T-cell (primary cell): ENCODE data around the gene RETSAT. TPM values are rescaled to one million over a fixed set of nuclear protein-coding genes. Genes with fewer than 3 reads are reported as not detected.
"Not testable (repeated sequence)": the region's sequence is repeated elsewhere in the genome, so short reads cannot be mapped to it uniquely, and the experiment has no call there.

Experiments
- ATAC-seq, 4 experiments: fragments of 200-7000 bp in 3 of 4; fragments of 150-1000 bp in 1 of 4; cut with Tn5 transposase; replicated peaks in 1 of 4; 1 replicate in 3 of 4; 2 replicates in 1 of 4; pipeline ENCODE4 v1.10.0; 2021; ENCODE audit warnings: moderate library complexity in 3 of 4, mild to moderate bottlenecking in 2 of 4, moderate number of reproducible peaks in 1 of 4
- CTCF ChIA-PET, 2 donors: fragments of 300-600 bp; sonication (Branson Sonifier 250); formaldehyde crosslinking; loops; one replicate each; lab custom pipeline; 2022; ENCODE audit warnings: antibody characterized with exemption in 2 of 2; lab: Charles Lee
- POLR2A ChIA-PET, 2 donors: fragments of 300-600 bp; sonication (Branson Sonifier 250); formaldehyde crosslinking; loops; one replicate each; lab custom pipeline; 2022; ENCODE audit warnings: antibody characterized with exemption in 2 of 2; lab: Charles Lee
- DNase-seq, 35 experiments: peaks; one replicate each; pipeline versions ENCODE4 v3.0.0 to v3.0.0-alpha.2; 2013 to 2023
- H3K27ac ChIP-seq: one replicate; pipeline ENCODE4 v1.5.1; 2013; ENCODE audit warnings: low read length
- H3K27me3 ChIP-seq, 2 experiments: replicated peaks in 1 of 2; 1 replicate in 1 of 2; 2 replicates in 1 of 2; pipeline versions ENCODE4 v1.6.1 to v1.7.0; 2013; ENCODE audit warnings: low read length in 1 of 2, mixed read lengths in 1 of 2; ENCODE audit not compliant: control insufficient read depth in 2 of 2, insufficient read depth in 2 of 2; ENCODE audit errors: extremely low read depth in 1 of 2
- H3K36me3 ChIP-seq, 2 donors: 1 replicate in 1 of 2; 2 replicates in 1 of 2; pipeline versions ENCODE4 v1.6.1 to v1.7.0; 2013; ENCODE audit warnings: low read length in 1 of 2; ENCODE audit not compliant: control insufficient read depth in 2 of 2, insufficient read depth in 1 of 2; ENCODE audit errors: extremely low read depth in 1 of 2
- H3K4me1 ChIP-seq, 2 experiments: 1 replicate in 1 of 2; 2 replicates in 1 of 2; pipeline versions ENCODE4 v1.6.1 to v1.7.0; 2013; ENCODE audit warnings: low read length in 2 of 2, mixed read lengths in 1 of 2; ENCODE audit not compliant: insufficient read depth in 2 of 2, control insufficient read depth in 1 of 2; ENCODE audit errors: extremely low read depth in 1 of 2
- H3K4me3 ChIP-seq, 2 donors: 1 replicate in 1 of 2; 2 replicates in 1 of 2; pipeline versions ENCODE4 v1.5.1 to v1.7.0; 2013; ENCODE audit warnings: mild to moderate bottlenecking in 2 of 2, low read length in 1 of 2, moderate library complexity in 1 of 2; ENCODE audit not compliant: control insufficient read depth in 1 of 2; ENCODE audit errors: extremely low read depth in 1 of 2
- H3K9me3 ChIP-seq: 2 replicates; pipeline ENCODE4 v1.7.0; 2013
- H3K27ac Mint-ChIP-seq, 2 donors: one replicate each; pipeline ENCODE4 v1.8.0; 2020 to 2021; ENCODE audit warnings: mild to moderate bottlenecking in 2 of 2, mixed read lengths in 2 of 2
- H3K27me3 Mint-ChIP-seq, 2 donors: one replicate each; pipeline ENCODE4 v1.8.0; 2021 to 2022; ENCODE audit warnings: mixed read lengths in 2 of 2
- H3K36me3 Mint-ChIP-seq: one replicate; pipeline ENCODE4 v1.8.0; 2021; ENCODE audit warnings: mixed read lengths
- H3K4me1 Mint-ChIP-seq, 3 donors: one replicate each; pipeline ENCODE4 v1.8.0; 2020 to 2022; ENCODE audit warnings: mixed read lengths in 3 of 3, mild to moderate bottlenecking in 1 of 3
- H3K4me3 Mint-ChIP-seq, 3 donors: one replicate each; pipeline ENCODE4 v1.8.0; 2020 to 2022; ENCODE audit warnings: mild to moderate bottlenecking in 3 of 3, mixed read lengths in 3 of 3, moderate library complexity in 3 of 3
- H3K9me3 Mint-ChIP-seq, 3 donors: one replicate each; pipeline ENCODE4 v1.8.0; 2020 to 2022; ENCODE audit warnings: mixed read lengths in 3 of 3
- WGBS: methylation state at CpG from one replicate; pipeline ENCODE4 v1.1.5; 2013; ENCODE audit warnings: missing lambda C conversion rate; ENCODE audit not compliant: insufficient coverage; 5-methylcytosine and 5-hydroxymethylcytosine counted together
- total RNA-seq, 35 experiments: library from RNA in 6 of 35; stranded (reverse) in 6 of 35; fragments of 120-200 nt in 1 of 35; gene quantifications; one replicate each; pipeline versions ENCODE4 v1.2.1 to v1.2.4 and lab custom pipeline; 2013 to 2026

The RETSAT gene
- total RNA-seq, 5 donors from 2014 or later (not counting 1 experiment from before 2014, with no cell fraction given): 24.2 to 36.3 (median 26.5) TPM

DNA sequence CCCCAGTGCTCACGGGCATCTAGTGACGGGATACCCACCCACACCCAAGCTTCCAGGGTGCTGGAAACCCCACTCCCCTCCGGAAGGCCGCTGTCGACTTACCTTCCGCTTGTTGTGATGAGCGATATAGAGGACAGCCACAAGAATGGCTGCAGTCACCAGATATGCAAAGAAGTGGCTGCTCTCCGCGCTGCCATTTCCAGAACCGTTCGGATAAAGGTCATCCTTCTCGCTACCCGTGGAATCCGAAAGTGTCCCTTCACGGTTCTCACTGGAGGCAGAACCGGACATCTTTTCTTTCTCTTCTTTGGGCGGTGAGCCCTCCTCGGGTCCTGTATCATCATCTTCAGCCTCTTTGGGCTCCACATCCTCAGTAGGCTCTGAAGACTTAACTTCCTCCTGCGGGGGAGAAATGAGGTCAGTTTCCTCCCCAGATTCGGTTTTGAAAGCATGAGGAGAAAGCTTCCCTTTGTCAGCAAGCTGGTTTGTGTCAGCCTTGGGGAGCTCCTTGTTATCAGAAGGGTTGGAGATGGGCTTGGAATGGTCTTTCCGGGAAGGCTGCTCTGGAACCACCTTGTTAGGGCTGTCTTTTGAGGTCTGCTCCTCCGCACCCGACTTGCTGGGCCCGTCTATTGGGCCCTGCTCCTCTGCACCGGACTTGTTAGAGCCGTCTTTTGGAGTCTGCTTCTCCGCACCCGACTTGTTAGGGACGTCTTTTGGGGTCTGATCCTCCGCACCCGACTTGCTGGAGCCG is 27.7 kb downstream of the RETSAT start:
- CTCF ChIA-PET: interaction anchor here (0.5 to 1.4 kb wide), 8 partner anchors 10 to 225 kb away, joined by 3 to 8 read pairs (median 4); partner anchors contain the start of gene ELMOD3 (in 1 of the 2)
- Mint-ChIP-seq H3K27ac (peak overlapping the region; percentile 99 to 100), H3K9me3 (no peaks in the 10 kb centered on the region), H3K4me1 (peaks cover 48 to 74% (median 56%) of the 10 kb centered on the region in 3 donors), H3K4me3 (peak overlapping the region; percentile 94 to 99 (median 97)), H3K36me3 (peaks cover 47% of the 10 kb centered on the region), H3K27me3 (no peaks in the 10 kb centered on the region)
- Histone ChIP-seq H3K4me1 (peaks cover 43 to 48% of the 10 kb centered on the region in 2 experiments), H3K9me3 (no peaks in the 10 kb centered on the region), H3K27me3 (no peaks in the 10 kb centered on the region), H3K36me3 (peaks cover 3 to 38% of the 10 kb centered on the region in 2 donors), H3K4me3 (peak overlapping the region; percentile 84 to 95), H3K27ac (peak overlapping the region; percentile 97)
- DNase-seq: peak in 28 of 35 experiments; percentile 11 to 68 (median 34)
- POLR2A ChIA-PET: interaction anchor here (0.5 to 2.0 kb wide), 7 partner anchors 7 to 261 kb away, joined by 3 to 9 read pairs (median 4); partner anchors contain the start of genes ELMOD3 (in 2 of the 2) and RETSAT (in 2 of the 2)
- ATAC-seq: peak; percentile 18 to 31 (median 28)
- WGBS: 2% methylated on average over 23 of the region's 32 CpGs

DNA sequence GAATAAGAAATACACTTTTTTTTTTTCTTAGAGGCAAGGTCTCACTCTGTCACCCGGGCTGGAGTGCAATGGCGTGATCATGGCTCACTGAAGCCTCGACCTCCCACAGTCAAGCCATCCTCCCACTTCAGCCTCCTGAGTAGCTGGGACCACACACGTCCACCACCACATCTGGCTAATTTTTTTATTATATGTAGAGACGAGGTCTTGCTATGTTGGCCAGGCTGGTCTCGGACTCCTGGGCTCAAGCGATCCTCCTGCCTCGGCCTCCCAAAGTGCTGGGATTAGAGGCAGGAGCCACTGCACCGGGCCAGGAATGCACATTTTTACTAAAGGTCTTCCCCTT is 28.9 kb downstream of the RETSAT start:
- H3K36me3 Mint-ChIP-seq: peaks cover 58% of the 10 kb centered on the region
- WGBS: 20% methylated on average over 2 of the region's 9 CpGs
- H3K4me1 ChIP-seq: peaks cover 54 to 55% of the 10 kb centered on the region in 2 experiments
- H3K4me3 Mint-ChIP-seq: peak overlapping the region; percentile 94 to 99 (median 97)
- H3K36me3 ChIP-seq: peaks cover 3 to 50% of the 10 kb centered on the region in 2 donors
- no peak for ATAC-seq
- peak overlapping the region; percentile 97 for H3K27ac ChIP-seq
- H3K27me3 ChIP-seq: no peaks in the 10 kb centered on the region
- no peaks in the 10 kb centered on the region for H3K9me3 ChIP-seq
- peak overlapping the region; percentile 84 to 95 for H3K4me3 ChIP-seq
- peaks cover 59 to 85% (median 68%) of the 10 kb centered on the region in 3 donors for H3K4me1 Mint-ChIP-seq
- H3K9me3 Mint-ChIP-seq: no peaks in the 10 kb centered on the region
- no peaks in the 10 kb centered on the region for H3K27me3 Mint-ChIP-seq
- peak overlapping the region; percentile 99 to 100 for H3K27ac Mint-ChIP-seq
- POLR2A ChIA-PET: no interaction called here
- CTCF ChIA-PET: interaction anchor here in 1 of 2 donors (1.0 kb wide), 1 partner anchor 399 kb away, joined by 3 read pairs; no protein-coding TSS in a partner anchor
- no peak for DNase-seq

DNA sequence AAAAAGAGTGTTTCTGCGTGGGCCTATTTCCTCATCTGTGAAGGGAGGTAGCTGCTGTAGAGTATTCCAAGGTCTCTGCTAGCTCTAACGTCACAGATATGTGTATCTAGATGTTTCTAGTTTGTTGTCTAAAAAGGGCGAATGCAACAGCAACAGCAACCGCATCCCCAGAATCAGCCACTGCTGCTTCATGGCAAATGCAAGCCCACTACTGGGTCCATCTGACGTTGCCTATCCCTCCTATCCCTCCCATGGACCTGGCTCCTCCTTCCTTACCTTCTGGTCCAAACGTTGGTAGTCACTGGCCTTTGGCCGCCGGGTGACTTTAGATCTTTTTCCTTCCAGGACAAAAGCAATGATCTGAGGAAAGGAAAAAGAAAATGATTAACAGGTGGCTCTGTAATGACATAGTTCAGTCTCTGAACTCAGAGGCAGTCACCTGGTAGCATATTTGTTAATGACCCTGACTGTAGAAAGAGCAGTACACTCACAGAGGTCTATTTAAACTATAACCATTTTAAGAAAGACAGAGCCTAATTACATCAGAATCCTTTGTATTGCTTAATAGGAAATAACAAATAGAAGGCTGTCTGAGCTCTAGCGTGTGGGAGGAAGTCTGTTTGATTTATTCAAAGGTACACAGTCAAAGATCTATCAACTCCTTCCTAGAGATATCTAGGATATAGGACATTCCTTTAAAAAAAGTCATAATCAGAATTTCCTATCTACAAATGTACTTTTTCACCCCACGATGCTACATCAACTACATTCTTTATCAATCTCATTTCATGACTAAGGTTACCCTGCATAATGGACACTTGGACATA is 29.5 kb downstream of the RETSAT start:
- peaks cover 56 to 61% of the 10 kb centered on the region in 2 experiments for H3K4me1 ChIP-seq
- POLR2A ChIA-PET: interaction anchor here (0.5 to 0.6 kb wide), 3 partner anchors 17 to 237 kb away, joined by 3 to 4 read pairs (median 3); no protein-coding TSS in a partner anchor
- no peaks in the 10 kb centered on the region for H3K27me3 ChIP-seq
- no peak for DNase-seq
- H3K9me3 ChIP-seq: no peaks in the 10 kb centered on the region
- peaks cover 64% of the 10 kb centered on the region for H3K36me3 Mint-ChIP-seq
- 10% methylated on average over 4 of the region's 10 CpGs for WGBS
- no peak for ATAC-seq
- H3K27ac Mint-ChIP-seq: peak overlapping the region; percentile 99 to 100
- H3K4me1 Mint-ChIP-seq: peaks cover 65 to 91% (median 74%) of the 10 kb centered on the region in 3 donors
- peaks cover 3 to 56% of the 10 kb centered on the region in 2 donors for H3K36me3 ChIP-seq
- peak overlapping the region; percentile 94 to 99 (median 97) for H3K4me3 Mint-ChIP-seq
- CTCF ChIA-PET: interaction anchor here (0.6 to 1.0 kb wide), 4 partner anchors 9 to 852 kb away, joined by 3 to 4 read pairs (median 4); no protein-coding TSS in a partner anchor
- H3K27me3 Mint-ChIP-seq: no peaks in the 10 kb centered on the region
- H3K4me3 ChIP-seq: peak overlapping the region; percentile 84 to 95
- no peaks in the 10 kb centered on the region for H3K9me3 Mint-ChIP-seq
- H3K27ac ChIP-seq: no peak overlapping the region

DNA sequence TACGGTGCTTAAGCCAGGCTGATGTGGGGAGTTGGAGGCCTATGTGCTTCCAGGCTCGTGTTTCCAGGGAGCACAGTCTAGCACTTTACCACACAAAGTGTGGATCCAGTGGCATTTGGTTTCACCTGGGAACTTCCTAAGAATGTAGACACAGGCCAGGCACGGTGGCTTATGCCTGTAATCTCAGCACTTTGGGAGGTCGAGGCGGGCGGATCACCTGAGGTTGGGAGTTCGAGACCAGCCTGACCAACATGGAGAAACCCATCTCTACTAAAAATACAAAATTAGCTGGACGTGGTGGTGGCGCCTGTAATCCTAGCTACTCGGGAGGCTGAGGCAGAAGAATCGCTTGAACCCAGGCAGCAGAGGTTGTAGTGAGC is 30.4 kb downstream of the RETSAT start:
- peak overlapping the region; percentile 94 to 99 (median 97) for H3K4me3 Mint-ChIP-seq
- H3K4me1 Mint-ChIP-seq: peaks cover 70 to 93% (median 78%) of the 10 kb centered on the region in 3 donors
- not testable (repeated sequence) for H3K4me3 ChIP-seq, H3K9me3 Mint-ChIP-seq, H3K27me3 Mint-ChIP-seq, DNase-seq, ATAC-seq, H3K27me3 ChIP-seq, H3K9me3 ChIP-seq
- WGBS: 80% methylated on average over 1 of the region's 11 CpGs
- Histone ChIP-seq H3K27ac (peak overlapping the region; percentile 40), H3K36me3 (peaks cover 3 to 63% of the 10 kb centered on the region in 2 donors), H3K4me1 (peaks cover 56 to 69% of the 10 kb centered on the region in 2 experiments)
- ChIA-PET CTCF (interaction anchor here (0.6 to 0.7 kb wide), 3 partner anchors 10 to 853 kb away, joined by 3 to 4 read pairs (median 4); no protein-coding TSS in a partner anchor), POLR2A (interaction anchor here in 1 of 2 donors (0.6 kb wide), 2 partner anchors 16 to 237 kb away, joined by 3 read pairs; no protein-coding TSS in a partner anchor)
- H3K36me3 Mint-ChIP-seq: peaks cover 69% of the 10 kb centered on the region
- H3K27ac Mint-ChIP-seq: peak overlapping the region; percentile 81 to 100

DNA sequence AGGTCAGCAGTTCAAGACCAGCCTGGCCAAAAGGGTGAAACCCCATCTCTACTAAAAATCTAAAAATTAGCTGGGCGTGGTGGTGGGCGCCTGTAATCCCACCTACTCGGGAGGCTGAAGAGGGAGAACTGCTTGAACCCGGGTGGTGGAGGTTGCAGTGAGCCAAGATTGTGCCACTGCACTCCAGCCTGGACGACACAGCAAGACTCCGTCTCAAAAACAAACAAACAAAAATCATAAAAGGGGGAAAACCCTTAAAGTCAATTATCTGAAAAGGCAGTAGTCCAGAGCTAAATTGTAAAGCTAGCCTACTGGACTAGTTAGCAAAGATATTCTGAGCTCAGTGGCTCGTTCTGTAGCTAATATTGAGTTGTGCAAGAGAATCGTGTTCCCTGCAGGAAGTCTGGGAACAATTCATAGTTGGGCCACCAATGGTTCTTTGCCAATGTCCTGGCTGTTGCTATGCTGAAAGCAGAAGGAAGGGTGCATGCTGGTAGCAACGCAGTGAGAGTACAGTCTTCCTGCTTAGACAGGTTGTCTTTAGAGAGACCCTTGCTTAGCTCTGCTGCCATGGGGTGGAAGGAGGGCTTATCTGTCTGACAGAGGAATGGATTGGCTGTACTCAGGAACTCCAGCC is 30.9 kb downstream of the RETSAT start:
- 68% methylated on average over 4 of the region's 9 CpGs for WGBS
- H3K27ac ChIP-seq: peak overlapping the region; percentile 40
- peaks cover 70 to 93% (median 79%) of the 10 kb centered on the region in 3 donors for H3K4me1 Mint-ChIP-seq
- H3K4me3 ChIP-seq: no peak overlapping the region
- ATAC-seq (no peak), DNase-seq (no peak)
- ChIA-PET CTCF (interaction anchor here in 1 of 2 donors (0.7 kb wide), 1 partner anchor 14 kb away, joined by 3 read pairs; no protein-coding TSS in a partner anchor), POLR2A (interaction anchor here (0.5 to 0.6 kb wide), 2 partner anchors 237 to 833 kb away, joined by 3 to 4 read pairs; no protein-coding TSS in a partner anchor)
- H3K27me3 ChIP-seq: no peaks in the 10 kb centered on the region
- H3K9me3 Mint-ChIP-seq: no peaks in the 10 kb centered on the region
- peaks cover 52 to 74% of the 10 kb centered on the region in 2 experiments for H3K4me1 ChIP-seq
- H3K36me3 ChIP-seq: peaks cover 3 to 68% of the 10 kb centered on the region in 2 donors
- no peaks in the 10 kb centered on the region for H3K9me3 ChIP-seq
- no peaks in the 10 kb centered on the region for H3K27me3 Mint-ChIP-seq
- peaks cover 74% of the 10 kb centered on the region for H3K36me3 Mint-ChIP-seq
- peak overlapping the region; percentile 81 to 100 for H3K27ac Mint-ChIP-seq
- H3K4me3 Mint-ChIP-seq: peak overlapping the region; percentile 94 to 99 (median 97)
